ENCODE measurements around the gene RASGRP3.

GRCh38 chr2:33496150-33496549 is 19.7 kb downstream of the RASGRP3 start:
- TF ChIP-seq POLR2A (IDR thresholded peaks at IDR 0.05) (no peak), CTCF (IDR thresholded peaks at IDR 0.05) (no peak)
